Measurements from ENCODE around the gene PRSS22.

The PRSS22 gene

GRCh38 chr16:2822496-2822895 is 35.5 kb downstream of the PRSS22 start:
- Histone ChIP-seq H2AFZ (ENCODE audit: low read depth) (no peak overlapping the region), H3K4me1 (ENCODE audit: low read depth, poor library complexity, severe bottlenecking) (no peaks in the 10 kb centered on the region), H4K20me1 (ENCODE audit: insufficient read depth) (no peaks in the 10 kb centered on the region), H3K79me2 (ENCODE audit: insufficient read depth, low read depth) (no peaks in the 10 kb centered on the region), H3K36me3 (ENCODE audit: insufficient read depth) (no peaks in the 10 kb centered on the region), H3K27me3 (ENCODE audit: insufficient read depth, low read depth) (peaks cover 96% of the 10 kb centered on the region), H3K27ac (no peak overlapping the region), H3K9ac (no peak overlapping the region), H3K4me3 (IDR thresholded peaks at IDR 0.05; ENCODE audit: insufficient read depth, low read depth, low read length) (no peak overlapping the region), H3K4me2 (no peak overlapping the region)
- no peak for TF ChIP-seq CTCF (conservative IDR thresholded peaks at IDR 0.05; ENCODE audit: low read depth, low read length)

- peaks cover 93% of the 10 kb centered on the region for H3K27me3 ChIP-seq (ENCODE audit: insufficient read depth, low read depth)
- no peaks in the 10 kb centered on the region for H4K20me1 ChIP-seq (ENCODE audit: insufficient read depth)
- no peak for TF ChIP-seq CTCF (conservative IDR thresholded peaks at IDR 0.05; ENCODE audit: low read depth, low read length)
- no peaks in the 10 kb centered on the region for H3K79me2 ChIP-seq (ENCODE audit: insufficient read depth, low read depth)
- no peak overlapping the region for H2AFZ ChIP-seq (ENCODE audit: low read depth)
- H3K4me1 ChIP-seq (ENCODE audit: low read depth, poor library complexity, severe bottlenecking), result no peaks in the 10 kb centered on the region
- H3K4me2 ChIP-seq, result no peak overlapping the region
- H3K36me3 ChIP-seq (ENCODE audit: insufficient read depth), result no peaks in the 10 kb centered on the region
- no peak overlapping the region for H3K4me3 ChIP-seq (IDR thresholded peaks at IDR 0.05; ENCODE audit: insufficient read depth, low read depth, low read length)
- H3K9ac ChIP-seq, result no peak overlapping the region
- H3K27ac ChIP-seq, result no peak overlapping the region
Observed at GRCh38 chr16:2822158-2822495, 35.8 kb downstream of the PRSS22 start.

- Histone ChIP-seq H3K4me3 (IDR thresholded peaks at IDR 0.05; ENCODE audit: insufficient read depth, low read depth, low read length) (no peak overlapping the region), H3K9ac (no peak overlapping the region), H4K20me1 (ENCODE audit: insufficient read depth) (no peaks in the 10 kb centered on the region), H3K4me2 (no peak overlapping the region), H3K4me1 (ENCODE audit: low read depth, poor library complexity, severe bottlenecking) (no peaks in the 10 kb centered on the region), H3K79me2 (ENCODE audit: insufficient read depth, low read depth) (no peaks in the 10 kb centered on the region), H3K27ac (no peak overlapping the region), H3K36me3 (ENCODE audit: insufficient read depth) (no peaks in the 10 kb centered on the region), H2AFZ (ENCODE audit: low read depth) (no peak overlapping the region), H3K27me3 (ENCODE audit: insufficient read depth, low read depth) (peaks cover 90% of the 10 kb centered on the region)
- no peak for TF ChIP-seq CTCF (conservative IDR thresholded peaks at IDR 0.05; ENCODE audit: low read depth, low read length)
Observed at GRCh38 chr16:2821487-2822157, 36.3 kb downstream of the PRSS22 start.

- H3K4me2 ChIP-seq, result no peak overlapping the region
- H3K36me3 ChIP-seq (ENCODE audit: insufficient read depth), result no peaks in the 10 kb centered on the region
- no peak for TF ChIP-seq CTCF (conservative IDR thresholded peaks at IDR 0.05; ENCODE audit: low read depth, low read length)
- H3K79me2 ChIP-seq (ENCODE audit: insufficient read depth, low read depth), result no peaks in the 10 kb centered on the region
- peaks cover 90% of the 10 kb centered on the region for H3K27me3 ChIP-seq (ENCODE audit: insufficient read depth, low read depth)
- H3K4me3 ChIP-seq (IDR thresholded peaks at IDR 0.05; ENCODE audit: insufficient read depth, low read depth, low read length), result no peak overlapping the region
- H3K4me1 ChIP-seq (ENCODE audit: low read depth, poor library complexity, severe bottlenecking), result no peaks in the 10 kb centered on the region
- H3K9ac ChIP-seq, result no peak overlapping the region
- no peak overlapping the region for H3K27ac ChIP-seq
- H4K20me1 ChIP-seq (ENCODE audit: insufficient read depth), result no peaks in the 10 kb centered on the region
- H2AFZ ChIP-seq (ENCODE audit: low read depth), result no peak overlapping the region
Observed at GRCh38 chr16:2820836-2821486, 37.0 kb downstream of the PRSS22 start.
